WERI-Rb-1 (cell line): ENCODE data around the gene MICAL3.

Source experiments
- DNase-seq: peaks from one replicate; pipeline ENCODE4 v3.0.0-alpha.2; 2020
- H3K27ac ChIP-seq: fragments of 250-450 bp; sonication (Bioruptor Pico); 2 replicates; pipeline ENCODE4 v1.5.1; 2020; ENCODE audit warnings: mild to moderate bottlenecking, moderate library complexity
- H3K27me3 ChIP-seq: fragments of 250-450 bp; sonication (Bioruptor Pico); 2 replicates; pipeline ENCODE4 v1.5.1; 2021; ENCODE audit warnings: mild to moderate bottlenecking, low read depth, moderate library complexity; ENCODE audit not compliant: insufficient read depth, severe bottlenecking
- H3K36me3 ChIP-seq: fragments of 250-450 bp; sonication (Bioruptor Pico); 2 replicates; pipeline ENCODE4 v1.5.1; 2020; ENCODE audit warnings: mild to moderate bottlenecking, moderate library complexity
- H3K4me3 ChIP-seq: 2 replicates; pipeline ENCODE4 v1.5.1; 2011; ENCODE audit warnings: low read depth, mild to moderate bottlenecking, control low read depth, low read length
- H3K9me3 ChIP-seq: fragments of 250-450 bp; sonication (Bioruptor Pico); 2 replicates; pipeline ENCODE4 v1.5.1; 2021; ENCODE audit warnings: mild to moderate bottlenecking, moderate library complexity; ENCODE audit not compliant: severe bottlenecking
- CTCF ChIP-seq: IDR thresholded peaks from 2 replicates; pipeline ENCODE4 v1.5.1; 2011; ENCODE audit warnings: low read depth, mild to moderate bottlenecking, control low read depth, inconsistent platforms, low read length

Gene MICAL3

GRCh38 chr22:17976121-17976520 is 48.2 kb downstream of the MICAL3 start:
- no peak for TF ChIP-seq CTCF
- no peak for DNase-seq
- H3K36me3 ChIP-seq: no peaks in the 10 kb centered on the region; the same call in 1 of the 2 replicates
- no peak overlapping the region for H3K27ac ChIP-seq
- no peaks in the 10 kb centered on the region for H3K9me3 ChIP-seq
- H3K4me3 ChIP-seq: no peak overlapping the region
- no peaks in the 10 kb centered on the region for H3K27me3 ChIP-seq

- DNase-seq: no peak
- H3K27ac ChIP-seq: no peak overlapping the region
Observed at GRCh38 chr22:17974703-17975372, 49.5 kb downstream of the MICAL3 start.

GRCh38 chr22:17974087-17974486 is 50.3 kb downstream of the MICAL3 start:
- Histone ChIP-seq H3K27ac (no peak overlapping the region), H3K4me3 (no peak overlapping the region), H3K27me3 (no peaks in the 10 kb centered on the region), H3K36me3 (no peaks in the 10 kb centered on the region; the same call in 1 of the 2 replicates), H3K9me3 (no peaks in the 10 kb centered on the region)
- DNase-seq: no peak
- TF ChIP-seq CTCF: no peak

More at GRCh38 chr22:17974703-17975372, 49.5 kb downstream of the MICAL3 start:
- no peaks in the 10 kb centered on the region; the same call in 1 of the 2 replicates for H3K36me3 ChIP-seq
- H3K9me3 ChIP-seq: no peaks in the 10 kb centered on the region
- H3K4me3 ChIP-seq: no peak overlapping the region
- H3K27me3 ChIP-seq: no peaks in the 10 kb centered on the region
- TF ChIP-seq CTCF: no peak

DNA sequence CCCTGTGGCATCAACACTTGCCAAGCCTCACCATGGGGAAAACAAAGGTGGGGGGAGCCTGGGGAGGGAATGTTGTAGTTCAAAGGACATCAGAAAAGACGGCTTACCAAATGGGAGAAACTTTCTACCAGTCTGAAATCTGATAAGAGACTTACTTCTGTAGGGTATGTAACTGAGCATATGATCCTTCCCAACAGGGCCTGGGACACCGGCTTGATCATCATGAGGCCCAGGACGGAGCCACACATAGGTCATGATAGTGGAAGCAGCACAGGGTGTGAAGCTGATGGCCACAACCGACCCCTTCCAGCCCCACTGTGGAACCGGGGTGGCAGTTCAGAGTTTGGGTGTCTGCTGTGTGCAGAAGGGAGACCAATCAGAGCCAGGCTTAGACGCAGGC is 51.1 kb downstream of the MICAL3 start:
- DNase-seq: no peak
- no peak overlapping the region for H3K4me3 ChIP-seq
- no peak for TF ChIP-seq CTCF
- no peaks in the 10 kb centered on the region; the same call in 1 of the 2 replicates for H3K36me3 ChIP-seq
- H3K27me3 ChIP-seq: no peaks in the 10 kb centered on the region
- no peak overlapping the region for H3K27ac ChIP-seq
- no peaks in the 10 kb centered on the region for H3K9me3 ChIP-seq

- Histone ChIP-seq H3K36me3 (no peaks in the 10 kb centered on the region; the same call in 1 of the 2 replicates), H3K9me3 (no peaks in the 10 kb centered on the region), H3K4me3 (no peak overlapping the region), H3K27ac (no peak overlapping the region), H3K27me3 (no peaks in the 10 kb centered on the region)
- TF ChIP-seq CTCF: no peak
- no peak for DNase-seq
Observed at GRCh38 chr22:17972385-17973191, 51.8 kb downstream of the MICAL3 start.
